ENCODE measurements around the gene ATP1B3.
"Not testable (repeated sequence)": the region's sequence is repeated elsewhere in the genome, so short reads cannot be mapped to it uniquely, and the experiment has no call there.

ATP1B3 gene

DNA sequence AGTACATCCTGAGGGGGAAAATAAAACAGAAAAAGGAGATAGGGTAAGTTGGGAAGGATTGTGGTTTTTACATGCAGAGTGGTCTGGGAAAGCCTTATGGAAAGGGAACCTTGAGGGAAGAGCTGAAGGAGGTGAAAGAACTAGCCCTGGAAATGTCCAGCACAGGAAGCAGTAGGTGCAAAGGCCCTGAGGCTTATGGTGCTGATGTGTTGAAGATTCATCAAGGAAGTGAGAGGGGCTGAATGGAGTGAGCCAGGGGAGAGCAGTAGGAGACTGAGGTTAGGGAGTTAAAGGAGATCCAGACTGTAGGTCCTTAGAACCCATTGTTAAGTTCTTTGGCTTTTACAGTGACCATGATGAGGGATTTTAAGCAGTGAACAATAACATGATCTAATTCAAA lies 33.0 kb downstream of the ATP1B3 start:
- TF ChIP-seq, protein P1, sequence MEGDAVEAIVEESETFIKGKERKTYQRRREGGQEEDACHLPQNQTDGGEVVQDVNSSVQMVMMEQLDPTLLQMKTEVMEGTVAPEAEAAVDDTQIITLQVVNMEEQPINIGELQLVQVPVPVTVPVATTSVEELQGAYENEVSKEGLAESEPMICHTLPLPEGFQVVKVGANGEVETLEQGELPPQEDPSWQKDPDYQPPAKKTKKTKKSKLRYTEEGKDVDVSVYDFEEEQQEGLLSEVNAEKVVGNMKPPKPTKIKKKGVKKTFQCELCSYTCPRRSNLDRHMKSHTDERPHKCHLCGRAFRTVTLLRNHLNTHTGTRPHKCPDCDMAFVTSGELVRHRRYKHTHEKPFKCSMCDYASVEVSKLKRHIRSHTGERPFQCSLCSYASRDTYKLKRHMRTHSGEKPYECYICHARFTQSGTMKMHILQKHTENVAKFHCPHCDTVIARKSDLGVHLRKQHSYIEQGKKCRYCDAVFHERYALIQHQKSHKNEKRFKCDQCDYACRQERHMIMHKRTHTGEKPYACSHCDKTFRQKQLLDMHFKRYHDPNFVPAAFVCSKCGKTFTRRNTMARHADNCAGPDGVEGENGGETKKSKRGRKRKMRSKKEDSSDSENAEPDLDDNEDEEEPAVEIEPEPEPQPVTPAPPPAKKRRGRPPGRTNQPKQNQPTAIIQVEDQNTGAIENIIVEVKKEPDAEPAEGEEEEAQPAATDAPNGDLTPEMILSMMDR (IDR thresholded peaks at IDR 0.05) = no peak
- no peaks in the 10 kb centered on the region for H3K27me3 ChIP-seq
- H3K36me3 ChIP-seq = no peaks in the 10 kb centered on the region
- H3K4me1 ChIP-seq (ENCODE audit: control insufficient read depth in 1 of 2, insufficient read depth in 1 of 2, low read depth in 1 of 2, low read length in 1 of 2) = no peaks in the 10 kb centered on the region
- H3K4me3 ChIP-seq (ENCODE audit: low read depth in 1 of 2, low read length in 1 of 2) = no peak overlapping the region
- no peaks in the 10 kb centered on the region for H3K9me3 ChIP-seq
- H3K27ac ChIP-seq = no peak overlapping the region

DNA sequence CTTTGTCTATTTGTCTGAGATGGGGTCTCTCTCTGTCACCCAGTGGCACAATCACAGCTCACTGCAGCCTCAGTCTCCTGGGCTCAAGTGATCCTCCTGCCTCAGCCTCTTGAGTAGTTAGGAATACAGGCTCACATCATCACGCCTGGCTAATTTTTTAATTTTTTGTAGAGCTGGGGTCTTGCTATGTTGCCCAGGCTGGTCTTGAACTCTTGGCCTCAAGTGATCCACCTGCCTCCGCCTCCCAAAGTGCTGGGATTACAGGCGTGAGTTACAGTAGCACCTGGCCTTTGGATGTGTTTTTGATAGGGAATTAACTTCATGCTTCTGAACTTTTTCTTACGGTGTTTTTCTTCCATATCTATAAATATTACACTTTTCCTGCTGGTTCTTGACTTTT lies 33.5 kb downstream of the ATP1B3 start:
- not testable (repeated sequence) for H3K4me1 ChIP-seq (ENCODE audit: control insufficient read depth in 1 of 2, insufficient read depth in 1 of 2, low read depth in 1 of 2, low read length in 1 of 2); H3K9me3 ChIP-seq; H3K36me3 ChIP-seq; H3K4me3 ChIP-seq (ENCODE audit: low read depth in 1 of 2, low read length in 1 of 2); H3K27ac ChIP-seq; H3K27me3 ChIP-seq

DNA sequence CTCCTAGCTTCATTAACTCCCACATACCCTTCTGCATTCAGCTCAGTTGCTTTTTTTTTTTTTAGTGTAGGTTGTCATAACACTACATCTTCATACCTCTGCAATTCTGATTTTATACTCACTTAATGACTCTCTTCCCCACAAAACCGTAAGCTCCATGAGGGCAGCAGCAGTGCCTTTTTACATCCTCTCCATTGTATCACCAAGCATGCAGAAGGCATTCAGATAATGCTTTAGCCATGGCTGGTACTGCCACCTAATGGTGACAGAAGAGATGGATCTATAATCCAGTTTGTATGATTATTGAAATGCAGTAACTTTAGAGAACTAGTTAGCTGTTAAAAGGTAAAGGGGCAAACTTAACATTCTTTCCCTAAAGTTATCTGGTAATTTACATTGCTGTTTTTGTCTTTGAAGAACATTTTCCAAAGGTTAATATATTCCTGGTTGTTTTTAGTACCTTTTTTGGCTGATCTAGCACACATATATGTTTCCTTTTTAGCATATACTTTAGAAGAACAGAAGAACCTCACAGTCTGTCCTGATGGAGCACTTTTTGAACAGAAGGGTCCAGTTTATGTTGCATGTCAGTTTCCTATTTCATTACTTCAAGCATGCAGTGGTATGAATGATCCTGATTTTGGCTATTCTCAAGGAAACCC lies 36.8 kb downstream of the ATP1B3 start:
- Histone ChIP-seq H3K4me1 (ENCODE audit: control insufficient read depth in 1 of 2, insufficient read depth in 1 of 2, low read depth in 1 of 2, low read length in 1 of 2) (no peaks in the 10 kb centered on the region), H3K27ac (no peak overlapping the region), H3K27me3 (no peaks in the 10 kb centered on the region), H3K4me3 (ENCODE audit: low read depth in 1 of 2, low read length in 1 of 2) (no peak overlapping the region), H3K36me3 (no peaks in the 10 kb centered on the region), H3K9me3 (no peaks in the 10 kb centered on the region)
- TF ChIP-seq, protein P1 (IDR thresholded peaks at IDR 0.05) = no peak

DNA sequence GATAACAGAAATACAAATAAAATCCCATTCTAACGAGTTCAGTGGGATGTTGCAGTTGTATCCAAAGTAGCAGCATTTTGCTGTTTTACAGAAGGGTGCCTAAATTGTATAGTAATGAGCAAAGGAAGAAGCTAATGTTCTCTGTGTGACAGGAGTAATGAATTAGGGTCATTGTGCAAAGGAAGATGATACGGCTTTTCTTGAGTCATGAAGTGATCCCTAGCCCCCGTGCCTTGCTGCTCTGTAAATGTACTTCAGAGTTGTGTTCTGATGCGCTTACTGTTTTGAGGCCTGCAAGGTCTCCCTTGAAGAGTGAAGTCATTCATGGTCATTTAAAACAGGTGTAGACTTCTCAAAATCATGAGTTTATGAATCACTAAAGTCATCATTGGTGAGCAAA lies 37.9 kb downstream of the ATP1B3 start:
- H3K9me3 ChIP-seq = no peaks in the 10 kb centered on the region
- H3K4me3 ChIP-seq (ENCODE audit: low read depth in 1 of 2, low read length in 1 of 2) = no peak overlapping the region
- H3K36me3 ChIP-seq = no peaks in the 10 kb centered on the region
- H3K4me1 ChIP-seq (ENCODE audit: control insufficient read depth in 1 of 2, insufficient read depth in 1 of 2, low read depth in 1 of 2, low read length in 1 of 2) = no peaks in the 10 kb centered on the region
- no peaks in the 10 kb centered on the region for H3K27me3 ChIP-seq
- TF ChIP-seq, protein P1 (IDR thresholded peaks at IDR 0.05) = no peak
- no peak overlapping the region for H3K27ac ChIP-seq

DNA sequence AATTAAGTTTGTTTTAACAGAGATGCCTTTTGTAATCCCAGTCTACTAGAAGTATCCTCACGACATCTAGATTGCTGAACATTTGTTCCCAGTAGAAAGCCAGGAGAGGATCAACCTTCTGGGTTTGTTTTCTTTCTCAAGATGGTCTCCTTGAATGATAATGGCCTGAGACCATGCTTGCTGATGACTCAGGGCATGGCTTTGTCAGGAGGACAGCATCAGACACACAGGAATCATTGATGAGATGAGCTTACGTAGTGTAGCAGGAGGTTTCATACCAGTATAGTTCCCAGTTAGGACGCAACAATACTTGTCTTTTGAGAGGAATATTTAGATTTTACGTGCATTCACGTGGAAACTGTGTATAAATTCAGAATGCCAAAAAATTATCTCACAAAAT lies 38.6 kb downstream of the ATP1B3 start:
- Histone ChIP-seq H3K27ac (no peak overlapping the region), H3K36me3 (peaks cover 2% of the 10 kb centered on the region), H3K4me1 (ENCODE audit: control insufficient read depth in 1 of 2, insufficient read depth in 1 of 2, low read depth in 1 of 2, low read length in 1 of 2) (no peaks in the 10 kb centered on the region), H3K9me3 (no peaks in the 10 kb centered on the region), H3K27me3 (no peaks in the 10 kb centered on the region), H3K4me3 (ENCODE audit: low read depth in 1 of 2, low read length in 1 of 2) (no peak overlapping the region)
- TF ChIP-seq, protein P1 (IDR thresholded peaks at IDR 0.05) = no peak

DNA sequence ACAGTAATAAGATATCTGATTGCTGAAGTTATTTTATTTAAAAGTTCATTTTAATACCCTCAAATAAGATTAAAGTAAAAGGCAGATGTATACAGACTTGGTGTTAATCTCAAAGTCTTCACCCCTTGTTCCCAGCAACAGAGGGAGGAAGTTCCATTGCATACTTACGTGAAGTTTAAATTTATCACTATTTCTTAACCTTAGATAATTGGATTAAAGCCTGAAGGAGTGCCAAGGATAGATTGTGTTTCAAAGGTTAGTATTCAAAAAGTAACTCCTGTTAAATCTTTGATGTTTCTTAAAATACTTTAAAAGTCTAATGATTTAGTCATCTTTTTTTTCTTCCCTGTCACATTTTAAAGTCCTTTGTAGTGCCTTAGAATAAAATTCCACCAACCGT lies 39.3 kb downstream of the ATP1B3 start:
- TF ChIP-seq, protein P1 (IDR thresholded peaks at IDR 0.05) = no peak
- no peaks in the 10 kb centered on the region for H3K4me1 ChIP-seq (ENCODE audit: control insufficient read depth in 1 of 2, insufficient read depth in 1 of 2, low read depth in 1 of 2, low read length in 1 of 2)
- H3K27me3 ChIP-seq = no peaks in the 10 kb centered on the region
- no peak overlapping the region for H3K4me3 ChIP-seq (ENCODE audit: low read depth in 1 of 2, low read length in 1 of 2)
- H3K9me3 ChIP-seq = no peaks in the 10 kb centered on the region
- peaks cover 4% of the 10 kb centered on the region for H3K36me3 ChIP-seq
- no peak overlapping the region for H3K27ac ChIP-seq

All from neutrophil (primary cell).